KMS-11 (cell line): ENCODE measurements around the gene PDE10A.

Experiments
- H2AFZ ChIP-seq: fragments of 200-600 bp; sonication (generic); 2 replicates; pipeline ENCODE4 v1.6.1; 2016; ENCODE audit warnings: antibody characterized with exemption, mixed run types, low read depth
- H3K27ac ChIP-seq: fragments of 200-600 bp; sonication (generic); 2 replicates; pipeline ENCODE4 v1.6.1; 2016; ENCODE audit warnings: mild to moderate bottlenecking, mixed run types
- H3K27me3 ChIP-seq: fragments of 200-600 bp; sonication (generic); 2 replicates; pipeline ENCODE4 v1.6.1; 2017; ENCODE audit warnings: mild to moderate bottlenecking, low read depth, mixed run types, moderate library complexity; ENCODE audit not compliant: insufficient read depth
- H3K36me3 ChIP-seq: fragments of 200-600 bp; sonication (generic); 2 replicates; pipeline ENCODE4 v1.6.1; 2017; ENCODE audit warnings: mild to moderate bottlenecking, mixed run types; ENCODE audit not compliant: insufficient read depth
- H3K4me1 ChIP-seq: fragments of 200-600 bp; sonication (generic); 2 replicates; pipeline ENCODE4 v1.6.1; 2016; ENCODE audit warnings: mild to moderate bottlenecking, low read depth, mixed run types; ENCODE audit not compliant: poor library complexity, severe bottlenecking
- H3K4me2 ChIP-seq: fragments of 200-600 bp; sonication (generic); 2 replicates; pipeline ENCODE4 v1.7.0; 2016; ENCODE audit warnings: mild to moderate bottlenecking, mixed run types
- H3K4me3 ChIP-seq: fragments of 200-600 bp; sonication (generic); IDR thresholded peaks from 2 replicates; pipeline ENCODE4 v1.6.1; 2017; ENCODE audit warnings: low read depth, low read length, mixed read lengths; ENCODE audit not compliant: insufficient read depth
- H3K79me2 ChIP-seq: fragments of 200-600 bp; sonication (generic); 2 replicates; pipeline ENCODE4 v1.6.1; 2016; ENCODE audit warnings: low read depth, mixed run types; ENCODE audit not compliant: insufficient read depth
- H3K9ac ChIP-seq: fragments of 200-600 bp; sonication (generic); 2 replicates; pipeline ENCODE4 v1.6.1; 2016; ENCODE audit warnings: mild to moderate bottlenecking, mixed run types
- H4K20me1 ChIP-seq: fragments of 200-600 bp; sonication (generic); 2 replicates; pipeline ENCODE4 v1.6.1; 2016; ENCODE audit warnings: mild to moderate bottlenecking, mixed run types; ENCODE audit not compliant: insufficient read depth
- CTCF ChIP-seq: fragments of 200-600 bp; sonication (generic); conservative IDR thresholded peaks from 2 replicates; pipeline ENCODE4 v1.6.1; 2017; ENCODE audit warnings: low read depth, mild to moderate bottlenecking, antibody characterized with exemption, low read length, moderate library complexity, mixed read lengths

PDE10A gene

GRCh38 chr6:165306955-165307354 lies 356.1 kb downstream of the PDE10A start:
- Histone ChIP-seq H3K27ac (no peak overlapping the region), H3K9ac (no peak overlapping the region), H3K79me2 (no peaks in the 10 kb centered on the region), H2AFZ (no peak overlapping the region), H3K36me3 (no peaks in the 10 kb centered on the region), H3K4me1 (no peaks in the 10 kb centered on the region), H3K27me3 (no peaks in the 10 kb centered on the region), H4K20me1 (no peaks in the 10 kb centered on the region), H3K4me3 (no peak overlapping the region), H3K4me2 (no peak overlapping the region)
- no peak for TF ChIP-seq CTCF

- Histone ChIP-seq H2AFZ (no peak overlapping the region), H3K27ac (no peak overlapping the region), H3K36me3 (no peaks in the 10 kb centered on the region), H3K4me1 (no peaks in the 10 kb centered on the region), H3K4me3 (no peak overlapping the region), H3K9ac (no peak overlapping the region), H3K27me3 (no peaks in the 10 kb centered on the region), H3K79me2 (no peaks in the 10 kb centered on the region), H4K20me1 (no peaks in the 10 kb centered on the region), H3K4me2 (no peak overlapping the region)
- no peak for TF ChIP-seq CTCF
These were observed 361.4 kb downstream of the PDE10A start for GRCh38 chr6:165301372-165302246.

GRCh38 chr6:165300422-165300936 lies 362.6 kb downstream of the PDE10A start:
- Histone ChIP-seq H3K4me3 (no peak overlapping the region), H2AFZ (no peak overlapping the region), H3K27me3 (no peaks in the 10 kb centered on the region), H3K36me3 (no peaks in the 10 kb centered on the region), H4K20me1 (no peaks in the 10 kb centered on the region), H3K27ac (no peak overlapping the region), H3K9ac (no peak overlapping the region), H3K4me2 (no peak overlapping the region), H3K4me1 (no peaks in the 10 kb centered on the region), H3K79me2 (no peaks in the 10 kb centered on the region)
- no peak for TF ChIP-seq CTCF

GRCh38 chr6:165298875-165299274 lies 364.2 kb downstream of the PDE10A start:
- Histone ChIP-seq H4K20me1 (no peaks in the 10 kb centered on the region), H2AFZ (no peak overlapping the region), H3K9ac (no peak overlapping the region), H3K36me3 (no peaks in the 10 kb centered on the region), H3K27me3 (no peaks in the 10 kb centered on the region), H3K79me2 (no peaks in the 10 kb centered on the region), H3K4me1 (no peaks in the 10 kb centered on the region), H3K4me3 (no peak overlapping the region), H3K4me2 (no peak overlapping the region), H3K27ac (no peak overlapping the region)
- no peak for TF ChIP-seq CTCF
